GM08714 (cell line): ENCODE measurements around the gene JOSD2.

Experiments used
- H3K4me3 ChIP-seq: fragments of 200-500 bp; sonication (Bioruptor generic); 2 replicates; pipeline ENCODE4 v1.5.1; 2014; ENCODE audit warnings: mild to moderate bottlenecking, low read length, inconsistent platforms
- ZNF274 ChIP-seq: IDR thresholded peaks from 2 replicates; pipeline ENCODE4 v1.6.1; 2012; ENCODE audit warnings: mild to moderate bottlenecking, low read depth, low read length

The JOSD2 gene

GRCh38 chr19:50457300-50457699 lies 53.7 kb downstream of the JOSD2 start:
- no peak overlapping the region for H3K4me3 ChIP-seq
- no peak for TF ChIP-seq ZNF274
